ENCODE measurements around the gene BTNL2.

BTNL2 gene

DNA sequence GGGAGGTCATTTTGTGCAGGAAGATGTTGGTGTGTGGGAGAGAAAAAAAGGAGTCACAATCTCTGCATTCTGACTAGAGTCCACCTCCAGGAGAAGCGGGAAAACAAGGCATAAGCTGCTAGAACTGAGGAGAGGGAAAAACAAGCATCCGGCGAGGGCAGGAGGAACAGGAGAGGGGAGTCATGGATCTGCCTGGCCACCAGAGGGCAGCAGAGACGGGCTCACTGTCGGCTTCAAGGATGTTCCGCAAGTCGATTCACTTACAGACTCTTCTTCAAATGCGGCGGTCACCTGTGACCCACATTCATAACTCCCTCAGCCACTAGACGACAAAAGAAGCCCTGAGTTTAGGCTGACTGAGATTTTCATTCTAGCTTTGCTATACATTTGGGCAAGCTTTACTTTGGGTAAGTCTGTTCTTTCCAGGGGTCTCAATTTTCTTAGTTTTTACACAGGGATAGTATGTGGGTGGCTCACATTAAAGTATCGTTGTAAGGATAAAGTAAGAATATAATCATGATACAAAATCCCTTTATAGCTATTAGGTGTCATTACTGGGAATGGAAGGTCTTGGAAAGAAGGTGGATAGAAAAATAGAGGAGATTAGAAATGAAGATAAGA is 6.6 kb upstream of the BTNL2 start:
- DNase-seq = peak; percentile 72 to 83

DNA sequence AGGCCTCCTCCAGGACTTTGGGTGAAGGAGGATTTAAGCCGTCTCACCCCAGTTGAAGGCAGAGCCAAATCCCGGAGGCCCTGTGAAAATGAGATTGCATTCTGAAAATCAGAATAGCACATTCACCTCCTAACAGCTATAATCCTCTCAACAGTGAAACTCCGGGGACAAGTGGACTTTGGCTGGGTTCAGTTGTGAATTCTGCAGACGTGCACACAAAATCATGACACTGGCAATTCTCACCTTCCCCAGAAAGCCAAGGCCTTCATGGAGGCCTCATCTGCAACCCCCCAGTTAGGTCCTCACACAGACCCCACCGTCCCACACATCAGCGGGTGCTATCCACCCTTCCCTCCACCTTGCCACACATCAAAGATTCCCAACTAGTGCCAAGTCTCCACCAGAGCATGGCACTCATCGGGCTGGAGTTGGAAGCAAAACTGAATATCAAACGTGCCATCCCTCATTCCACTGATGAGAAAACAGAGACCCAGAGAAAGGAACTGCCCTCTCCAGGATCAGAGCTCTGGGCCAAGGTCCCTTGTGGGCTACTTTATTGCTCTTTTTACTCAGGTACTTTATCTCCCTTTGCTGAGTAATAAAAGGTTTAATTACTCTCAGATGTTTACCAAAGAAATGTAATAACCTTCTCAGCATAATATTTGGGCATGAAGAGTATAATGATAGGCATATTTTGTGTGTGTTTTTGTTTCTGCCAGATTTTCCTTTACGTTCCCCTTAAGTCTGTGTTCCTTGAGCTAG is 4.8 kb upstream of the BTNL2 start:
- DNase-seq = no peak

- no peak for DNase-seq
Observed at GRCh38 chr6:32410906-32411305, 3.9 kb upstream of the BTNL2 start.

DNA sequence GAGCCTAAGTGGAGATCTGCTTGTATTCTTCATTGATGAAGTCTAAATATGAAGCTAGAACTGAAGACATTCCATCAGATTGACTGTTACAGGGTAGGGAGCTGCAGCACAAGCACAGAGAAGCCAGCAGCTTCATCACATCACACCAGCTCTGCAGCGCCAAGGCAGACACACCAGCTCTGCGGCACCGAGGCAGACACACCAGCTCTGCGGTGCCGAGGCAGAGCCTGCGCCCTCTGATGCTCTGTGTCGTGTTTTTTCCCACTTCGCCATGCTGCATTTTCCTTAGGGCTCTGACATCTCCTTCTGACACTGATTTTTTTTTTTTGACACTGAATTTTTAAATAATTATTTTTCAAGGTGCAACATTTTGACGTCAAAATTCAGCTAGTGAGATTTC is 784 bp downstream of the BTNL2 start:
- no peak for DNase-seq

DNA sequence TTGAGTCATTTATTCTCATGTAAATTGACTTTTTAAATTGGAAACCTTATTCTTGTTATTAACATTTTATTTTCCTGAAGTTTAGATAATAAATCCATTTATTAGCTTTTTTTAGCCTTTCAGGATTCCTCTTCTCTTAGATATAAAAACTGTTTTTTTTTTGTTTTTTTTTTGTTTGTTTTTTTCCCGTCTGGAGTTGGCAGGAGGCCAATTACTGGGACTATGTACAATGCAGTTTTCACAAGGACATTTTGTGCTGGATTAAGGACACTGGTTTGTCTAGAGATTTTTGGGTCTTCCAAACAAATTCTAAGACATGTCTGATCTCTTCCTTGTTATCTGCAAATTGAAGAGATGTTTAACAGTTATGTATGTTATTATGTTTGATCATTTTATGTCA is 1.3 kb downstream of the BTNL2 start:
- no peak for DNase-seq

GRCh38 chr6:32402812-32403211 is 4.2 kb downstream of the BTNL2 start:
- DNase-seq = no peak

DNA sequence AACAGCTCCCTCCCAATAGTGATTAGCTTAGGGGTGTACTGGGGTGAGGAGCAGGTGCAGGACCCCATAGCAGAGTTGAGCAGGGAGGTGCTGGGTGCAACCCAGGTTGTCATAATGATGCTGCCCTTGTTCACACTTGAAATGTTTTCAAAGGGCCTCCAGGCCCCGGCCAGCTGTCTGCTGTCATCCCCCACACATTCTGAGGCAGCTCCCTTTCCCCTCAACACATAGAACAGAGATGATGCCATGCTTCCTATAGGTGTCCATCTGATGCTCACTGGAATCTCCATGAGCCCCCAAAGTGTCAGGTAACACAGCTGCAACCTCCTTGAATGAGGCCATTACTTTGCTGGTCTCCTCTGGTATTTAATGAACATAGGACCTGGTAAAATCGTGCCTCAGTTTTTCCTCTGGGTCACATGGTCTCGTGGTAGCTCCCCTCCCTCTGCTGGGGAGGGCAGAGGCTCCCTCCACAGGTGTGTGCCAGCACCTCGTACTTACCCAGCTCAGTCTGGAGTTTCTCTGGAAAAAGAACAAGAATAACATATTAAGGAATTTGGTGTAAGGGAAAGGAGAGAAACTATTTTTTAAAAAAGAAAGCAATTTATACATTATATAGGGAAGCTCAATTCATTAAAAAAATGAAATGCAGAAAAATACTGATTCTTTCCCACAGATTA is 5.6 kb downstream of the BTNL2 start:
- DNase-seq = no peak

- DNase-seq = peak in 1 of 2 donors; percentile 11
Observed at GRCh38 chr6:32397252-32397920, 9.6 kb downstream of the BTNL2 start.

DNA sequence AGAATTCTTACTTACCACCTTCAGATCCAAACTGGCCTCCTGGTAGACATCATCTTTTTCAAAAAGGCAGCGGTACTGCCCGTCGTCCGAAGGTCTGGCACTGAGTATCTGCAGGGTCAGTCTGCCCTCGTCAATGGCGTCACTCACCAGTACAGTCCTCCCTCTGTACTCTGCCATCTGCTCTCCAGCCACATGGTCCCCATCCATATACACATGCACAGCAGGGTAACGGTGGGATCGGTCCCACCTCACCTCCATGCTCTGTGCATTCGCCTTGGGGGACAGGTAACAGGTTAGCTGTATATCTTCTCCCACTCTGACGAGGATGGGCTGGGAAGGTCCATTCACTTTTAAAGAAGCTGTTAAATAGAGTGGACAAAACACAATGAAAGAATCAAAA is 11.0 kb downstream of the BTNL2 start:
- no peak for DNase-seq

GRCh38 chr6:32393665-32394420 is 13.1 kb downstream of the BTNL2 start:
- no peak for DNase-seq

- DNase-seq = no peak
Observed at GRCh38 chr6:32391505-32391904, 15.5 kb downstream of the BTNL2 start.

DNA sequence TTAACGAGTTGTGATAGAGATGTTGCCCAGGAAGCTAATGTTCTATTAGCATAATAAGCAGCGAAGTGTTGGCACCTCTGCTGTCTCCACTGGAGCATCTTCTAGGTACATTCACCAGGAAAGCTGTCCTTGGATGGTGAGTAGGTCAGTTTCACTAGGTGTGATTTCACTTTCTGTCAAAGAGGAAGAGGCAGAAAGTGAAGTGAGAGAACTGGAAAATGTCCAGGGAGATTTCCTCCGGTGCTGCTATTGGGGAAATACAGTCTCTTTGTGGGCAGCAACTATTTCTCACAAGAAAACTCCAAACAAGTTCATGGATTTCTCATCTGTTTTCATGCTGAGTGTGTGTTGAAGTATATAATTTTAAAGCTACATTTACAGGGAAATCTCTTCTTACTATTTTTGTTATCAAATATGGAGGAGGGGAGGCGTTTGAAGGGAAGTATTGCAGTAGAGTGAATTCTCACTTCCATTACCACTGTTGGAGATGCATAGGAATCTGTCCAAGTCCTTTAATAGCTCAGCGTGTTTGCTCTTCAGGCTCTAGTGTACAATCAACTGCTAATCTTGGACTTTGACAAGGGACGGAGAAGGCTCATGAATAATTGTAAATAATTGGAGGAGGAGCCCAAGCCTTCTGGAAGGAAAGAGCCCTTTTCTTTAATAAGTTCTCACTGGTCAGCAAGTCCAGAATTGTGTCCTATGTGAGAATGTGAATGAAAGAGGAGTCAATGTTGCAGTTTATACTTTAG is 19.2 kb downstream of the BTNL2 start:
- DNase-seq = no peak

- no peak for DNase-seq
Observed at GRCh38 chr6:32386040-32386439, 20.9 kb downstream of the BTNL2 start.

GRCh38 chr6:32382757-32383420 is 24.1 kb downstream of the BTNL2 start:
- DNase-seq = peak in 1 of 2 donors; percentile 17

- peak in 1 of 2 donors; percentile 58 for DNase-seq
Observed at GRCh38 chr6:32379545-32379944, 27.4 kb downstream of the BTNL2 start.

DNA sequence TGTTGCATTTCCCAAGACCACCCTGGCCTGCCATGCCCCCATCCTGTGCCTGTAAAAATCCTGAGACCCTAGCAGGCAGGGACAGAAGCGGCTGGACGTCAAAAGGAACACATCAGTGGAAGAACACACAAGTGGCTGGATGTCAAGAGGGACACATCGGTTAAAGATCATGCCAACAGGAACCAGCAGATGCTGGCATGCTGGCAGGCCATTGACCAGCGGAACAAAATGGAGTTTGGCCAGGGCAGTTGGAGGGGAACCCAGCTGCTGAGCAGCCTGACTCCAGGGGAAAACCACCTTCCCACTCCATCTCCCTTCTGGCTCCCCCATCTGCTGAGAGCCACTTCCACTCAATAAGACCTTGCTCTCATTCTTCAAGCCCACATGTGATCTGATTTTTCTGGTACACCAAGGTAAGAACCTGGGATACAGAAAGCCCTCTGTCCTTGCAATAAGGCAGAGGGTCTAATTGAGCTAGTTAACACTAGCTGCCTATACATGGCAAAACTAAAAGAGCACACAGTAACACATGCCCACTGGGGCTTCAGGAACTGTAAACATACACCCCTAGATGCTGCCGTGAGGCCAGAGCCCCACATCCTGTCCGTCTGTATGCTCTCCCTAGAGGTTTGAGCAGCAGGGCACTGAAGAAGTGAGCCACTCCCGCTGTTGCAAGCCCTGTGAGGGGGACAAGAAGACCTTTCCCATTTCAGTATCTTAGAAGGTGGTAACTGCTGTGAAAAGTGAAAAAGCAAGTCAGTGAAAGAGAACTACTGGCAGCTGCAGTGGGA is 31.0 kb downstream of the BTNL2 start:
- DNase-seq = no peak

GRCh38 chr6:32371803-32372202 is 35.2 kb downstream of the BTNL2 start, which contains the start of gene TSBP1:
TSS of gene TSBP1 (minus strand) at chr6:32371903. CDS start at chr6:32371706, 197 bp downstream.
- no peak for DNase-seq

GRCh38 chr6:32371229-32371628 is 35.8 kb downstream of the BTNL2 start:
- DNase-seq = no peak

- no peak for DNase-seq
Observed at GRCh38 chr6:32370505-32370904, 36.5 kb downstream of the BTNL2 start.

- no peak for DNase-seq
Observed at GRCh38 chr6:32369660-32370059, 37.3 kb downstream of the BTNL2 start.

Measured in inflammatory macrophage (primary cell).